ENCODE data around the gene INCENP.
"Not testable (repeated sequence)": the region's sequence is repeated elsewhere in the genome, so short reads cannot be mapped to it uniquely, and the experiment has no call there.

INCENP gene

DNA sequence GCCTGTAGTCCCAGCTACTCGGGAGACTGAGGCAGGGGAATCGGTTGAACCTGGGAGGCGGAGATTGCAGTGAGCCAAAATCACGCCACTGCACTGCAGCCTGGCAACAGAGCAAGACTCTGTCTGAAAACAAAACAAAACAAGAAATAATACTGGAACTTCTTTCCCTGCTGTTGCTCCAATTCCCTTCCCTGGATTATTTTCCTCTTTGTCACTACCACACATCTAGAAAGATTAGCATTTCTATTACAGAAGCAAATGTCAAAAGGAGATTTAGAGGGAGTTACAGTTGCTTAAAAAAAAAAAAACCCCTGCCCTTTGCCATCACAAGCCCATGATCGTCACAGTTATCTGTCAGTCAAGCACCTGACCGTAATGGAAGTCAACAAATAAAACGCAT is 48.5 kb downstream of the INCENP start:
- no peak for DNase-seq

DNA sequence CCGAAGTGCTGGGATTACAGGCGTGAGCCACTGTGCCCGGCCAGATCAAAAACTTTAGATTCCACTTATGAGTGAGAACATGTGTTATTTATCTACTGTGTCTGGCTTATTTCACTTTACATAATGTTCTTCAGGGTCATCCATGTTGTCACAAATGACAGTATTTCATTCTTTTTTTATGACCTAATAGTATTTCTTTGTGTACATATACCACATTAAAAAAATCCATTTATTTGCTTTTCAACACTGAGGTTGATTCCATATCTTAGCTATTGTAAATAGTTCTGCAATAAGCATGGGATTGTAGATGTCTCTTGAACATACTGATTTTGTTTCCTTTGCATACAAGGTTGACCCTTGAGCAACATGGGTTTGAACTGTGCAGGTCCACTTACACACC is 53.0 kb downstream of the INCENP start:
- no peak for DNase-seq

GRCh38 chr11:62179995-62180394 is 56.2 kb downstream of the INCENP start:
- no peak for DNase-seq

DNA sequence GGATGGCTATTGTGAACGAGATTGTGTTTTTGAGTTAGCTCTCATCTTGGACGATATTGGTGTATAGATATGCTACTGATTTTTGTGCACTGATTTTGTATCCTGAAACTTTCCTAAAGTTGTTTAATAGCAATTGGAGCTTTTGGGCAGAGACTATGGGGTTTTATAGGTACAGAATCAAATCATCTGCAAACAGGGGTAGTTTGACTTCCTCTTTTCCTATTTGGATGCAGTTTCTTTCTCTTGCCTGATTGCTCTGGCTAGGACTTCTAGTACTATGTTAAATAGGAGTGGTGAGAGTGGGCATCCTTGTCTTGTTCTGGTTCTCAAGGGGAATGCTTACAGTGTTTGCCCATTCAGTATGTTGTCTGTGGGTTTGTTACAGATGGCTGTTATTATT is 57.3 kb downstream of the INCENP start:
- DNase-seq = no peak

DNA sequence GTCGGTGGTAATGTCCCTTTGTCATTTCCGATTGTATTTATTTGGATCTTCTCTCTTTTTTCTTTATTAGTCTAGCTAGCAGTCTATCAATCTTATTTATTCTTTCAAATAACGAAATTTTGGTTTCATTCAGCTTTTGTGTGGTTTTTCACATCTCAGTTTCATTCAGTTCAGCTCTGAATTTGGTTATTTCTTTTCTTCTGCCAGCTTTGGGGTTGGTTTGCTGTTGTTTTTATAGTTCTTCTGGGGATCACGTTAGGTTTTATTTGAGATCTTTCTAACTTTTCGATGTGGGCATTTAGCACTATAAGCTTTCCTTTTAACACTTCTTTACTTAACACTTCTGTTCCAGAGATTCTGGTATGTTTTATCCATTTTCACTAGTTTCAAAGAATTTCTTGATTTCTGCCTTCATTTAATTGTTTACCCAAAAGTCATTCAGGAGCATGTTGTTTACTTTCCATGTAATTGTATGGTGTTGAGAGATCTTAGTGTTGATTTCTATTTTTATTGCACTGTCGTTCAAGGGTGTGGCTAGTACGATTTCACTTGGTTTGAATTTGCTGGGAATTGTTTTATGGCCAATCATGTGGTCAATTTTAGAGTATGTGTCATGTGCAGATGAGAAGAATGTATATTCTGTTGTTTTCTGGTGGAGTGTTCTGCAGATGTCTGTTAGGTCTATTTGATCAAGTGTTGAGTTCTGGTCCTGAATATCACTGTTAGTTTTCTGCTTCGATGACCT is 58.5 kb downstream of the INCENP start:
- DNase-seq = no peak

DNA sequence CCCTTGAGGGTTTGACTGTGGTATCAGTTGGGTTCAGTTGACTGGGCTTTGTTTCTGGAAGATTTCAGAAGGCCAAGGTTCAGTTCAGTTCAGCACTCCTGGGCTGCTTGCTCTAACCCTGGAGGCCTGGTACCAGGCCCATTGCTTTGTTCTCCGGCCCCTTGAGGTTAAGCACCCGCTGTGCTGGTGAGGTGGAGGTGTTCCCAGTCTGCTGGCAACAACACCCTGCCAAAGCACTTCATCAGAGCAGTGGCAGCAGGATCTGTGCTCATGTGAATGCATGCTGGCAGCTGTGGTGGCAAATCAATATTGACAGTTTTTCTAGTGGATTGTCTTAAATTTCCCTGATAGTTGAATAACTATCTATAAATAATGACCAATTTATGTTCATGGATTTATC is 62.4 kb downstream of the INCENP start:
- no peak for DNase-seq

DNA sequence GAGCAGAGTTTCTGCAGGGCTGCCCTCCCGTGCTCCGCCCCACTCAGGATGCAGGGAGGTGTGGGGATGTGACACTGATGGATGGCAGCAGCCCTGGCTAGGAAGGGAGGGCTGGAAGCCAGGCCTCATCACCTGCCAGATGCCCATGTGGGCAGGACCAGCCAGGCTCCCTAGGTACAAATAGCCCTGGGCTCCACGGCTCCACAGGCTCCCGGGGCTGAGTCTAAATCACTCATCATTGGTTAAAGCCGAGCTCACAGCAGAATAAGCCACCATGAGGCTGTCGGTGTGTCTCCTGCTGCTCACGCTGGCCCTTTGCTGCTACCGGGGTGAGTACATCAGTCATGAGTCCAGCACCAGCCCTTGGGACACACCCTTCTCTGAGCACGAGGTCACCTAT is 66.2 kb downstream of the INCENP start, which contains the start of gene SCGB1D1:
TSS of gene SCGB1D1 (plus strand) at position 206 of the 400 bp plus-strand sequence. CDS start at position 275, 69 bp downstream.
- no peak for DNase-seq

GRCh38 chr11:62193952-62194351 is 70.1 kb downstream of the INCENP start:
- DNase-seq = no peak

DNA sequence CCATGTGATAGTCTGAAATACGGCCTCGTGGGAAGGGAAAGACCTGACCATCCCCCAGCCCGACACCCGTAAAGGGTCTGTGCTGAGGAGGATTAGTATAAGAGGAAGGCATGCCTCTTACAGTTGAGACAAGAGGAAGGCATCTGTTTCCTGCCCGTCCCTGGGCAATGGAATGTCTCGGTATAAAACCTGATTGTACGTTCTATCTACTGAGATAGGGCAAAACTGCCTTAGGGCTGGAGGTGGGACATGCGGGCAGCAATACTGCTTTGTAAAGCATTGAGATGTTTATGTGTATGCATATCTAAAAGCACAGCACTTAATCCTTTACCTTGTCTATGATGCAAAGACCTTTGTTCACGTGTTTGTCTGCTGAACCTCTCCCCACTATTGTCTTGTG is 71.2 kb downstream of the INCENP start:
- DNase-seq = not testable (repeated sequence)

- DNase-seq = no peak
Observed at GRCh38 chr11:62195945-62196344, 72.1 kb downstream of the INCENP start.

- not testable (repeated sequence) for DNase-seq
Observed at GRCh38 chr11:62197400-62197799, 73.6 kb downstream of the INCENP start.

DNA sequence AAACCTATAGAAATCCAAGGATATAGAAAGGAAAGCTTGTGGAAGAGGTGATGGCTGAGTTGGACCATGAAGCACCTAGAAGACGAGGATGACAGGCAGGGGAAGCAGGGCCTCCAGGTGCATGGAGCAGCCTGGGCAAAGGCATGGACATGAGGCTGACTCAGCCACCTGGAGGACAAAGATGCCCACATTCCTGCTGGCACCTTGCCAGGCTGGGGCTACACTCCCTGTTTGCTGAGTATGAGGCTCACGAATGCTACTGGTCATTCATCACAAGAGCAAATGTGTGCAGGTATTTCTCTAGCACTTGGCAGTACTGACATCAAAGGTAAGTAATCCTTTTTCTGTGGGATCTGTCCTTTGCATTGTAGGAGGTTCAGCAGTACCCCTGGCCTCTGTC is 77.6 kb downstream of the INCENP start:
- DNase-seq = no peak

Measured in activated naive CD4-positive, alpha-beta T cell treated with anti-CD3 and anti-CD28 coated beads, Interleukin-2, amount 50 U/mL, for 16 hours (primary cell).